GM12891 (cell line): ENCODE measurements around the gene MFAP4.

Experiments used
- PAX5 ChIP-seq: IDR thresholded peaks from 2 replicates; pipeline ENCODE4 v1.6.1; 2011; ENCODE audit warnings: low read length, moderate library complexity, mild to moderate bottlenecking; ENCODE audit not compliant: insufficient read depth, severe bottlenecking
- POLR2A ChIP-seq: IDR thresholded peaks from 2 replicates; pipeline ENCODE4 v1.6.1; 2011; ENCODE audit warnings: low read depth, low read length, control low read depth
- POLR2AphosphoS5 ChIP-seq: IDR thresholded peaks from 2 replicates; pipeline ENCODE4 v1.6.1; 2011; ENCODE audit warnings: low read depth, low read length, control low read depth
- POU2F2 ChIP-seq: IDR thresholded peaks from 2 replicates; pipeline ENCODE4 v1.6.1; 2011; ENCODE audit warnings: low read depth, mild to moderate bottlenecking, control low read depth, low read length, moderate library complexity
- SPI1 ChIP-seq: IDR thresholded peaks from 2 replicates; pipeline ENCODE4 v1.6.1; 2011; ENCODE audit warnings: low read depth, low read length, control low read depth
- TAF1 ChIP-seq: IDR thresholded peaks from 2 replicates; pipeline ENCODE4 v1.6.1; 2011; ENCODE audit warnings: low read depth, low read length, control low read depth

- no peak for TF ChIP-seq POLR2A
- TF ChIP-seq POLR2AphosphoS5, result no peak
- no peak for TF ChIP-seq POU2F2
- TF ChIP-seq TAF1, result no peak
- TF ChIP-seq SPI1, result no peak
- TF ChIP-seq PAX5, result no peak
Measured at GRCh38 chr17:19341211-19341631, 45.8 kb downstream of the MFAP4 start.
